HepG2 (cell line): ENCODE measurements around the gene MYRFL. TPM values are rescaled to one million over a fixed set of nuclear protein-coding genes. Genes with fewer than 3 reads are reported as not detected.
A peak's percentile ranks its signal among the peaks of the same experiment; 100 is the strongest.

Experiments
- ATF1 ChIP-seq: IDR thresholded peaks from 2 replicates; pipeline ENCODE4 v1.6.1; 2016; ENCODE audit warnings: mild to moderate bottlenecking, control low read depth
- E2F2 ChIP-seq: sonication (generic); formaldehyde crosslinking; IDR thresholded peaks from 2 replicates; pipeline ENCODE4 v1.4.0; 2020; ENCODE audit warnings: missing genetic modification reagents, borderline replicate concordance
- ELF3 ChIP-seq: IDR thresholded peaks from 2 replicates; pipeline ENCODE4 v1.6.1; 2016; ENCODE audit warnings: missing genetic modification reagents, missing compliant biosample characterization
- FOXA3 ChIP-seq: IDR thresholded peaks from 2 replicates; pipeline ENCODE4 v1.6.1; 2016; ENCODE audit warnings: missing genetic modification reagents, missing compliant biosample characterization
- FOXP1 ChIP-seq, 2 experiments: fragments of 450-650 bp in 1 of 2; IDR thresholded peaks; 2 replicates each; pipeline ENCODE4 v1.6.1; 2017 to 2018; ENCODE audit warnings: antibody characterized with exemption in 1 of 2
- GTF2F1 ChIP-seq: fragments of 150-350 bp; IDR thresholded peaks from 2 replicates; pipeline ENCODE4 v1.6.1; 2014; ENCODE audit warnings: low read length
- MED1 ChIP-seq: sonication (generic); formaldehyde crosslinking; IDR thresholded peaks from 2 replicates; pipeline ENCODE4 v1.4.0; 2020; ENCODE audit warnings: missing genetic modification reagents
- RBM22 ChIP-seq: fragments of 200-400 bp; formaldehyde crosslinking; optimal IDR thresholded peaks from 2 replicates; pipeline ENCODE3; 2017; ENCODE audit warnings: mild to moderate bottlenecking, low read length, moderate library complexity
- RELA ChIP-seq: sonication (generic); formaldehyde crosslinking; IDR thresholded peaks from 2 replicates; pipeline ENCODE4 v1.4.0; 2020; ENCODE audit warnings: missing genetic modification reagents
- SIX4 ChIP-seq: sonication (generic); formaldehyde crosslinking; IDR thresholded peaks from 2 replicates; pipeline ENCODE4 v1.4.0; 2020; ENCODE audit warnings: missing genetic modification reagents
- TERF1 ChIP-seq: sonication (generic); formaldehyde crosslinking; IDR thresholded peaks from 2 replicates; pipeline ENCODE4 v1.8.0; 2022; ENCODE audit warnings: mild to moderate bottlenecking, missing genetic modification reagents, moderate library complexity
- ZBTB2 ChIP-seq: sonication (generic); formaldehyde crosslinking; IDR thresholded peaks from 2 replicates; pipeline ENCODE4 v1.8.0; 2022; ENCODE audit warnings: low read depth, missing genetic modification reagents
- ZKSCAN5 ChIP-seq: sonication (generic); formaldehyde crosslinking; IDR thresholded peaks from 2 replicates; pipeline ENCODE4 v1.5.1; 2020; ENCODE audit warnings: mild to moderate bottlenecking, missing genetic modification reagents
- ZNF12 ChIP-seq: sonication (generic); formaldehyde crosslinking; IDR thresholded peaks from 2 replicates; pipeline ENCODE4 v1.5.0; 2020; ENCODE audit warnings: missing genetic modification reagents
- ZNF224 ChIP-seq: sonication (generic); formaldehyde crosslinking; IDR thresholded peaks from 2 replicates; pipeline ENCODE4 v1.5.0; 2020; ENCODE audit warnings: mild to moderate bottlenecking, missing genetic modification reagents
- ZNF253 ChIP-seq: sonication (generic); formaldehyde crosslinking; IDR thresholded peaks from 2 replicates; pipeline ENCODE4 v1.8.0; 2022; ENCODE audit warnings: mild to moderate bottlenecking, missing genetic modification reagents, borderline replicate concordance
- ZNF337 ChIP-seq: sonication (generic); formaldehyde crosslinking; IDR thresholded peaks from 2 replicates; pipeline ENCODE4 v1.5.1; 2020; ENCODE audit warnings: missing genetic modification reagents, low read depth, mild to moderate bottlenecking, borderline replicate concordance
- ZNF451 ChIP-seq: sonication (generic); formaldehyde crosslinking; IDR thresholded peaks from 2 replicates; pipeline ENCODE4 v1.5.0; 2020; ENCODE audit warnings: mild to moderate bottlenecking, missing genetic modification reagents
- ZNF788 ChIP-seq: sonication (generic); formaldehyde crosslinking; IDR thresholded peaks from 2 replicates; pipeline ENCODE4 v1.5.0; 2020; ENCODE audit warnings: mild to moderate bottlenecking, missing genetic modification reagents, borderline replicate concordance
- polyA plus RNA-seq, 8 experiments: library from polyadenylated mRNA; depleted of rRNA in 3 of 8; stranded (reverse) in 7 of 8; unstranded in 1 of 8; fragments of >200 nt; fragmentation: Illumina TruSeq in 4 of 8; extraction: Trizol in 4 of 8; gene quantifications; 2 replicates each; pipeline versions ENCODE4 v1.2.1 to v1.2.3, GENCODE V29; 2011 to 2016; ENCODE audit warnings: low read depth in 4 of 8, missing spikeins in 1 of 8, mixed read lengths in 1 of 8; ENCODE audit not compliant: insufficient read depth in 1 of 8
- total RNA-seq, 5 experiments: library from RNA; depleted of rRNA; stranded (reverse); fragments of >200 nt; fragmentation: Illumina TruSeq; extraction: Trizol; gene quantifications; 2 replicates each; pipeline ENCODE4 v1.2.3, GENCODE V29; 2016; ENCODE audit warnings: low read depth in 1 of 5
- TF ChIP-seq, protein P1 (sequence below): sonication (generic); formaldehyde crosslinking; conservative IDR thresholded peaks from 2 replicates; pipeline ENCODE4 v1.4.0; 2020; ENCODE audit warnings: missing genetic modification reagents
- TF ChIP-seq, protein P2 (sequence below): sonication (generic); formaldehyde crosslinking; IDR thresholded peaks from 2 replicates; pipeline ENCODE4 v1.5.1; 2020; ENCODE audit warnings: mild to moderate bottlenecking, missing genetic modification reagents, borderline replicate concordance

Gene MYRFL
- total and polyA plus RNA-seq, 2 of the 13 experiments (the other 11 are each of a cell fraction or from before 2014, with no cell fraction given) = 0.09 to 0.11 TPM

DNA sequence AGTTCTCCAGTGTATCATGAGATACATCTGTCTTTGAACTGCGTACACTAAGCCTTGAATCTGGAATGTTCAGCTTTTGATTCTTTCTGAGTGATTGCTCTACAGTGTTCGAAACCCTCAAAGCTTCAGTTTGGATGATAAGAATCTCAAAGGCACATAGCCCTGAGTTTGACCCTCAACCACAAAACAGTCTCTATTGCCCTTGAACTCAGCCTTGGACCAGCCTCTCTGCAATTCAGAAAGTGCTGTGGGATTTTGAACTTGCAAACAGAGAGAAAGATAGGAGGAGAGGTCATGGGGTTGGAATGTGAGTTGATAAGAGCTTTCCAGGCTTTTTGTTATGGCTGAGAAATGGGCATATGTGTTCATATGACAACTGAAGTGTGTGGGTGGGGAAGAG lies 100.3 kb downstream of the MYRFL start (continued):
- TF ChIP-seq TERF1 = no peak
- TF ChIP-seq ZNF337 (CRISPR knock-in tag) = no peak
- no peak for TF ChIP-seq ZNF224
- no peak for TF ChIP-seq RELA (CRISPR knock-in tag)
- TF ChIP-seq SIX4 (CRISPR knock-in tag) = no peak
- TF ChIP-seq, protein P1, sequence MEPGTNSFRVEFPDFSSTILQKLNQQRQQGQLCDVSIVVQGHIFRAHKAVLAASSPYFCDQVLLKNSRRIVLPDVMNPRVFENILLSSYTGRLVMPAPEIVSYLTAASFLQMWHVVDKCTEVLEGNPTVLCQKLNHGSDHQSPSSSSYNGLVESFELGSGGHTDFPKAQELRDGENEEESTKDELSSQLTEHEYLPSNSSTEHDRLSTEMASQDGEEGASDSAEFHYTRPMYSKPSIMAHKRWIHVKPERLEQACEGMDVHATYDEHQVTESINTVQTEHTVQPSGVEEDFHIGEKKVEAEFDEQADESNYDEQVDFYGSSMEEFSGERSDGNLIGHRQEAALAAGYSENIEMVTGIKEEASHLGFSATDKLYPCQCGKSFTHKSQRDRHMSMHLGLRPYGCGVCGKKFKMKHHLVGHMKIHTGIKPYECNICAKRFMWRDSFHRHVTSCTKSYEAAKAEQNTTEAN (CRISPR knock-in tag) = no peak
- TF ChIP-seq FOXA3 (CRISPR knock-in tag) = peak; percentile 52
- TF ChIP-seq MED1 (CRISPR knock-in tag) = no peak
- TF ChIP-seq ZNF451 (CRISPR knock-in tag) = no peak
- no peak for TF ChIP-seq ZNF788 (CRISPR knock-in tag)
- TF ChIP-seq ZKSCAN5 (CRISPR knock-in tag) = no peak
- no peak for TF ChIP-seq ZNF253 (CRISPR knock-in tag)
- TF ChIP-seq E2F2 = no peak
- no peak for TF ChIP-seq ATF1 (CRISPR knock-in tag)
- no peak for TF ChIP-seq FOXP1 (IDR thresholded peaks at IDR 0.05)
- peak; percentile 54; the same call in 1 of the 2 replicates for TF ChIP-seq FOXP1 (CRISPR knock-in tag; IDR thresholded peaks at IDR 0.05)
- TF ChIP-seq RBM22 = no peak
- TF ChIP-seq, protein P2, sequence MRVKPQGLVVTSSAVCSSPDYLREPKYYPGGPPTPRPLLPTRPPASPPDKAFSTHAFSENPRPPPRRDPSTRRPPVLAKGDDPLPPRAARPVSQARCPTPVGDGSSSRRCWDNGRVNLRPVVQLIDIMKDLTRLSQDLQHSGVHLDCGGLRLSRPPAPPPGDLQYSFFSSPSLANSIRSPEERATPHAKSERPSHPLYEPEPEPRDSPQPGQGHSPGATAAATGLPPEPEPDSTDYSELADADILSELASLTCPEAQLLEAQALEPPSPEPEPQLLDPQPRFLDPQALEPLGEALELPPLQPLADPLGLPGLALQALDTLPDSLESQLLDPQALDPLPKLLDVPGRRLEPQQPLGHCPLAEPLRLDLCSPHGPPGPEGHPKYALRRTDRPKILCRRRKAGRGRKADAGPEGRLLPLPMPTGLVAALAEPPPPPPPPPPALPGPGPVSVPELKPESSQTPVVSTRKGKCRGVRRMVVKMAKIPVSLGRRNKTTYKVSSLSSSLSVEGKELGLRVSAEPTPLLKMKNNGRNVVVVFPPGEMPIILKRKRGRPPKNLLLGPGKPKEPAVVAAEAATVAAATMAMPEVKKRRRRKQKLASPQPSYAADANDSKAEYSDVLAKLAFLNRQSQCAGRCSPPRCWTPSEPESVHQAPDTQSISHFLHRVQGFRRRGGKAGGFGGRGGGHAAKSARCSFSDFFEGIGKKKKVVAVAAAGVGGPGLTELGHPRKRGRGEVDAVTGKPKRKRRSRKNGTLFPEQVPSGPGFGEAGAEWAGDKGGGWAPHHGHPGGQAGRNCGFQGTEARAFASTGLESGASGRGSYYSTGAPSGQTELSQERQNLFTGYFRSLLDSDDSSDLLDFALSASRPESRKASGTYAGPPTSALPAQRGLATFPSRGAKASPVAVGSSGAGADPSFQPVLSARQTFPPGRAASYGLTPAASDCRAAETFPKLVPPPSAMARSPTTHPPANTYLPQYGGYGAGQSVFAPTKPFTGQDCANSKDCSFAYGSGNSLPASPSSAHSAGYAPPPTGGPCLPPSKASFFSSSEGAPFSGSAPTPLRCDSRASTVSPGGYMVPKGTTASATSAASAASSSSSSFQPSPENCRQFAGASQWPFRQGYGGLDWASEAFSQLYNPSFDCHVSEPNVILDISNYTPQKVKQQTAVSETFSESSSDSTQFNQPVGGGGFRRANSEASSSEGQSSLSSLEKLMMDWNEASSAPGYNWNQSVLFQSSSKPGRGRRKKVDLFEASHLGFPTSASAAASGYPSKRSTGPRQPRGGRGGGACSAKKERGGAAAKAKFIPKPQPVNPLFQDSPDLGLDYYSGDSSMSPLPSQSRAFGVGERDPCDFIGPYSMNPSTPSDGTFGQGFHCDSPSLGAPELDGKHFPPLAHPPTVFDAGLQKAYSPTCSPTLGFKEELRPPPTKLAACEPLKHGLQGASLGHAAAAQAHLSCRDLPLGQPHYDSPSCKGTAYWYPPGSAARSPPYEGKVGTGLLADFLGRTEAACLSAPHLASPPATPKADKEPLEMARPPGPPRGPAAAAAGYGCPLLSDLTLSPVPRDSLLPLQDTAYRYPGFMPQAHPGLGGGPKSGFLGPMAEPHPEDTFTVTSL = no peak
- no peak for TF ChIP-seq ZNF12 (CRISPR knock-in tag)
- TF ChIP-seq ZBTB2 = no peak
- TF ChIP-seq ELF3 (CRISPR knock-in tag) = no peak
- no peak for TF ChIP-seq GTF2F1
